GM12878 (cell line): Measurements from ENCODE around the gene DIS3L2.

Source experiments
- CTCF ChIP-seq, 3 experiments: IDR thresholded peaks in 2 of 3; conservative IDR thresholded peaks in 1 of 3; 2 replicates each; pipeline ENCODE4 v1.5.1; 2011; ENCODE audit warnings: low read depth in 3 of 3, low read length in 3 of 3, mild to moderate bottlenecking in 3 of 3, control low read depth in 2 of 3, moderate library complexity in 2 of 3, inconsistent platforms in 1 of 3, mixed read lengths in 1 of 3; ENCODE audit not compliant: control insufficient read depth in 2 of 3, insufficient read depth in 1 of 3; ENCODE audit errors: extremely low read depth in 1 of 3
- EZH2 ChIP-seq: IDR thresholded peaks from 2 replicates; pipeline ENCODE4 v1.6.1; 2012; ENCODE audit warnings: low read depth, mild to moderate bottlenecking, control low read depth, inconsistent platforms, low read length, borderline replicate concordance; ENCODE audit not compliant: control insufficient read depth
- MAX ChIP-seq: IDR thresholded peaks from 2 replicates; pipeline ENCODE4 v1.6.1; 2012; ENCODE audit warnings: low read depth, low read length, improper control_type of control experiment
- POLR2A ChIP-seq: IDR thresholded peaks from 2 replicates; pipeline ENCODE4 v1.6.1; 2011; ENCODE audit warnings: low read depth, mild to moderate bottlenecking, low read length
- ZNF384 ChIP-seq: IDR thresholded peaks from 2 replicates; pipeline ENCODE4 v1.6.1; 2012; ENCODE audit warnings: low read depth, mild to moderate bottlenecking, low read length, improper control_type of control experiment, borderline replicate concordance

- TF ChIP-seq EZH2 (no peak), CTCF (IDR thresholded peaks at IDR 0.05 in 2 of 3, conservative IDR thresholded peaks at IDR 0.05 in 1 of 3; ENCODE audit: control insufficient read depth in 2 of 3, extremely low read depth in 1 of 3, insufficient read depth in 1 of 3, low read depth in 3 of 3, low read length in 3 of 3) (no peak), POLR2A (no peak), MAX (no peak), ZNF384 (no peak)
These were observed 115.2 kb downstream of the DIS3L2 start for GRCh38 chr2:232076736-232077135.
